Epithelial cell of esophagus (primary cell): ENCODE data around the gene IQSEC1.

Experiments
- DNase-seq: peaks from one replicate; pipeline ENCODE4 v3.0.0; 2010; ENCODE audit warnings: low read depth
- H3K4me3 ChIP-seq: 2 replicates; pipeline ENCODE4 v1.5.1; 2011; ENCODE audit warnings: mild to moderate bottlenecking, low read length, control low read depth
- TF ChIP-seq, protein P1 (sequence below): IDR thresholded peaks from 2 replicates; pipeline ENCODE4 v1.5.1; 2011; ENCODE audit warnings: low read depth, mild to moderate bottlenecking, low read length, control low read depth, inconsistent platforms; ENCODE audit not compliant: insufficient read depth; ENCODE audit errors: missing control alignments

The IQSEC1 gene

DNA sequence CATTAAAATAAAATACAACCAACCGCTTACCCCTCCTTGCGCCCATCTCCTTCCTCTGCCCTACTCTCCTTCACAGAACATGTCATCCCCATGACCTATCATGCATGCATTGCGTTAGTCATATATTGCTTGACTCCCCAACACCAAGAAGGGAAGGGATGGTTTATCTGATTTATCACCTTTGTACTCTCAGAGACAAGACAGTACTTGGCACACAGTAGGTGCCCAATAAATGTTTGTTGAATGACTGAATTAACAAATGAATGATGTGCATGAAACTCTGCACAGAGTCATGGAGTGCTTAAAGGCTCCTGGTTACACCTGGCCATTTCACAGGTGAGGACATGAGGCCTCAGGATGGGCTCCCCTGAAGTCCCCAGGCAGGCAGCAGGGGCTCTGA lies 59.7 kb downstream of the IQSEC1 start:
- DNase-seq = no peak
- TF ChIP-seq, protein P1, sequence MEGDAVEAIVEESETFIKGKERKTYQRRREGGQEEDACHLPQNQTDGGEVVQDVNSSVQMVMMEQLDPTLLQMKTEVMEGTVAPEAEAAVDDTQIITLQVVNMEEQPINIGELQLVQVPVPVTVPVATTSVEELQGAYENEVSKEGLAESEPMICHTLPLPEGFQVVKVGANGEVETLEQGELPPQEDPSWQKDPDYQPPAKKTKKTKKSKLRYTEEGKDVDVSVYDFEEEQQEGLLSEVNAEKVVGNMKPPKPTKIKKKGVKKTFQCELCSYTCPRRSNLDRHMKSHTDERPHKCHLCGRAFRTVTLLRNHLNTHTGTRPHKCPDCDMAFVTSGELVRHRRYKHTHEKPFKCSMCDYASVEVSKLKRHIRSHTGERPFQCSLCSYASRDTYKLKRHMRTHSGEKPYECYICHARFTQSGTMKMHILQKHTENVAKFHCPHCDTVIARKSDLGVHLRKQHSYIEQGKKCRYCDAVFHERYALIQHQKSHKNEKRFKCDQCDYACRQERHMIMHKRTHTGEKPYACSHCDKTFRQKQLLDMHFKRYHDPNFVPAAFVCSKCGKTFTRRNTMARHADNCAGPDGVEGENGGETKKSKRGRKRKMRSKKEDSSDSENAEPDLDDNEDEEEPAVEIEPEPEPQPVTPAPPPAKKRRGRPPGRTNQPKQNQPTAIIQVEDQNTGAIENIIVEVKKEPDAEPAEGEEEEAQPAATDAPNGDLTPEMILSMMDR = no peak
- H3K4me3 ChIP-seq = no peak overlapping the region

DNA sequence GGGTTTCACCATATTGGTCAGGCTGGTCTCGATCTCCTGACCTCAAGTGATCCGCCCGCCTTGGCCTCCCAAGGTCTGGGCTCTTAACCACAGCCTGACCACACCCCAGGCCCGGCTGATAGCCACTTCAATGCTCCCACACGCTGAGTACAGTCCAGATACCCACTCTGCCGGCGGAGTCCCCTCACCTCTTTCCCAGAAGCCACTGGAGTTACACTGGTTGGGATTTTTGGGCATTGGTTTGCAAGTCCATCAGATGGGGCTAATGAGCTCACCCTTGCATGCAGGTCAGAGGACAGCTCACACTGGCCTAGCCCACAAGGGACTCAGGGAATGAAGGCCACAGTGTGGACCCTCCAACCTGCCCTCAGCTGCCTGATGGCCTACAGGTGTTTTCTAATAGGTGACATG lies 60.1 kb downstream of the IQSEC1 start:
- H3K4me3 ChIP-seq = no peak overlapping the region
- TF ChIP-seq, protein P1 = no peak
- no peak for DNase-seq

- DNase-seq = no peak
- TF ChIP-seq, protein P1 = no peak
- H3K4me3 ChIP-seq = no peak overlapping the region
Measured at GRCh38 chr3:13012221-13012691, 61.0 kb downstream of the IQSEC1 start.

GRCh38 chr3:13011573-13012220 lies 61.5 kb downstream of the IQSEC1 start:
- no peak overlapping the region for H3K4me3 ChIP-seq
- TF ChIP-seq, protein P1 = no peak
- peak; percentile 22 for DNase-seq

- H3K4me3 ChIP-seq = no peak overlapping the region
- TF ChIP-seq, protein P1 = no peak
- DNase-seq = no peak
Measured at GRCh38 chr3:13010780-13011572, 62.3 kb downstream of the IQSEC1 start.

DNA sequence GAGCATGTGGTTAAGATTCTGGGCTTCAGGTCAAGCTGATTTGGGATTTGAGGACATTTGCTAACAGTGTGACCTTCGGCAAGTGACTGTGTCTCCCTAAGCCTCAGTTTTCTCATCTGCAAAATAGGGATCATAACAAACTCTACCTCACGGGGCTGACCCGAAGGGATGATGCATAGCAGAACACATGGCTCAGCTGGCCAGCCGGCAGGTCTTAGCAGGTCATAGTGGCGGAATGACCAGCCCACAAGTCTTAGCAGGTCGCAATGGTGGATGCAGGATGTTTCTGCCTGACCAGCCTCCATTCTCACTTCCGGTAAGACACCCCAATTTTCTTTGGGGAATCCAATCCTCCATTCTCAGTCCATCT lies 63.3 kb downstream of the IQSEC1 start:
- no peak for DNase-seq
- no peak overlapping the region for H3K4me3 ChIP-seq
- TF ChIP-seq, protein P1 = no peak
